ENCODE measurements around the gene SULF2.
"Not testable (repeated sequence)": the region's sequence is repeated elsewhere in the genome, so short reads cannot be mapped to it uniquely, and the experiment has no call there.

The SULF2 gene

GRCh38 chr20:47804972-47805371, 19.7 kb upstream of the SULF2 start:
- DNase-seq (ENCODE audit: low read depth): not testable (repeated sequence)

- not testable (repeated sequence) for DNase-seq (ENCODE audit: low read depth)
Observed at GRCh38 chr20:47804224-47804825, 19.0 kb upstream of the SULF2 start.

GRCh38 chr20:47802975-47803374, 17.7 kb upstream of the SULF2 start:
- no peak for DNase-seq (ENCODE audit: low read depth)

GRCh38 chr20:47802226-47802920, 17.1 kb upstream of the SULF2 start:
- DNase-seq (ENCODE audit: low read depth): no peak

- DNase-seq (ENCODE audit: low read depth): no peak
Observed at GRCh38 chr20:47801759-47802158, 16.5 kb upstream of the SULF2 start.

- DNase-seq (ENCODE audit: low read depth): no peak
Observed at GRCh38 chr20:47801079-47801478, 15.8 kb upstream of the SULF2 start.

- no peak for DNase-seq (ENCODE audit: low read depth)
Observed at GRCh38 chr20:47800623-47801022, 15.3 kb upstream of the SULF2 start.

GRCh38 chr20:47799116-47799715, 13.9 kb upstream of the SULF2 start:
- no peak for DNase-seq (ENCODE audit: low read depth)

- no peak for DNase-seq (ENCODE audit: low read depth)
Observed at GRCh38 chr20:47796971-47797370, 11.7 kb upstream of the SULF2 start.

- DNase-seq (ENCODE audit: low read depth): no peak
Observed at GRCh38 chr20:47795214-47795907, 10.1 kb upstream of the SULF2 start.

GRCh38 chr20:47794264-47794663, 9.0 kb upstream of the SULF2 start:
- not testable (repeated sequence) for DNase-seq (ENCODE audit: low read depth)

GRCh38 chr20:47792021-47792618, 6.8 kb upstream of the SULF2 start:
- DNase-seq (ENCODE audit: low read depth): no peak

GRCh38 chr20:47791084-47791599, 5.9 kb upstream of the SULF2 start:
- DNase-seq (ENCODE audit: low read depth): no peak

- no peak for DNase-seq (ENCODE audit: low read depth)
Observed at GRCh38 chr20:47790580-47790965, 5.3 kb upstream of the SULF2 start.

- no peak for DNase-seq (ENCODE audit: low read depth)
Observed at GRCh38 chr20:47789764-47790579, 4.7 kb upstream of the SULF2 start.

GRCh38 chr20:47789081-47789763, 3.9 kb upstream of the SULF2 start:
- no peak for DNase-seq (ENCODE audit: low read depth)

GRCh38 chr20:47788741-47789080, 3.4 kb upstream of the SULF2 start:
- DNase-seq (ENCODE audit: low read depth): no peak

GRCh38 chr20:47786765-47787107, 1.5 kb upstream of the SULF2 start:
- no peak for DNase-seq (ENCODE audit: low read depth)

- DNase-seq (ENCODE audit: low read depth): no peak
Observed at GRCh38 chr20:47785854-47786764, 828 bp upstream of the SULF2 start.
